Right lobe of liver (tissue), 4 donors: ENCODE measurements around the gene SPNS1.

Source experiments
- CTCF ChIP-seq, 4 donors: fragments of 200-600 bp in 3 of 4; fragments of 450-650 bp in 1 of 4; IDR thresholded peaks; one replicate each; pipeline versions ENCODE4 v1.5.1 to v1.8.0; 2016 to 2022; ENCODE audit warnings: antibody characterized with exemption in 4 of 4, mild to moderate bottlenecking in 2 of 4
- POLR2A ChIP-seq: fragments of 450-650 bp; IDR thresholded peaks from one replicate; pipeline ENCODE4 v1.6.1; 2017; ENCODE audit warnings: antibody characterized with exemption, mild to moderate bottlenecking
- donor health status: DM: no; HTN: no; CAD: no.
- donor health status: DM: no; HTN: no; CAD: no.
- donor health status: DM: no; HTN: yes; CAD: no.

- TF ChIP-seq CTCF (IDR thresholded peaks at IDR 0.05) (no peak), POLR2A (no peak)
These were observed 55.7 kb downstream of the SPNS1 start for GRCh38 chr16:29030086-29030840.
